ENCODE data around the gene PRSS21. TPM values are rescaled to one million over a fixed set of nuclear protein-coding genes. Genes with fewer than 3 reads are reported as not detected.

Gene PRSS21
- total RNA-seq, 1 donor from 2014 or later = not detected

- Mint-ChIP-seq H3K4me3 (ENCODE audit: low read depth) (no peak overlapping the region), H3K27ac (no peak overlapping the region), H3K36me3 (ENCODE audit: insufficient read depth) (no peaks in the 10 kb centered on the region), H3K9me3 (ENCODE audit: low read depth) (no peaks in the 10 kb centered on the region), H3K27me3 (peaks cover 11% of the 10 kb centered on the region), H3K4me1 (ENCODE audit: low read depth) (no peaks in the 10 kb centered on the region)
- no peak for TF ChIP-seq CTCF (IDR thresholded peaks at IDR 0.05; ENCODE audit: unreplicated experiment)
- no peak for DNase-seq (ENCODE audit: low spot score, unreplicated experiment)
Observed at GRCh38 chr16:2815299-2815771, 1.7 kb upstream of the PRSS21 start.

GRCh38 chr16:2817340-2818271 lies 569 bp downstream of the PRSS21 start:
- DNase-seq (ENCODE audit: low spot score, unreplicated experiment) = no peak
- Mint-ChIP-seq H3K36me3 (ENCODE audit: insufficient read depth) (no peaks in the 10 kb centered on the region), H3K27ac (no peak overlapping the region), H3K27me3 (no peaks in the 10 kb centered on the region), H3K4me1 (ENCODE audit: low read depth) (no peaks in the 10 kb centered on the region), H3K4me3 (ENCODE audit: low read depth) (no peak overlapping the region), H3K9me3 (ENCODE audit: low read depth) (no peaks in the 10 kb centered on the region)
- no peak for TF ChIP-seq CTCF (IDR thresholded peaks at IDR 0.05; ENCODE audit: unreplicated experiment)

GRCh38 chr16:2818272-2818876 lies 1.3 kb downstream of the PRSS21 start:
- H3K27me3 Mint-ChIP-seq = peaks cover 4% of the 10 kb centered on the region
- no peak for TF ChIP-seq CTCF (IDR thresholded peaks at IDR 0.05; ENCODE audit: unreplicated experiment)
- no peaks in the 10 kb centered on the region for H3K4me1 Mint-ChIP-seq (ENCODE audit: low read depth)
- H3K36me3 Mint-ChIP-seq (ENCODE audit: insufficient read depth) = no peaks in the 10 kb centered on the region
- no peak overlapping the region for H3K4me3 Mint-ChIP-seq (ENCODE audit: low read depth)
- DNase-seq (ENCODE audit: low spot score, unreplicated experiment) = no peak
- no peak overlapping the region for H3K27ac Mint-ChIP-seq
- no peaks in the 10 kb centered on the region for H3K9me3 Mint-ChIP-seq (ENCODE audit: low read depth)

GRCh38 chr16:2819179-2819938 lies 2.3 kb downstream of the PRSS21 start:
- Mint-ChIP-seq H3K27me3 (peaks cover 4% of the 10 kb centered on the region), H3K4me3 (ENCODE audit: low read depth) (no peak overlapping the region), H3K4me1 (ENCODE audit: low read depth) (no peaks in the 10 kb centered on the region), H3K36me3 (ENCODE audit: insufficient read depth) (no peaks in the 10 kb centered on the region), H3K9me3 (ENCODE audit: low read depth) (no peaks in the 10 kb centered on the region), H3K27ac (no peak overlapping the region)
- no peak for TF ChIP-seq CTCF (IDR thresholded peaks at IDR 0.05; ENCODE audit: unreplicated experiment)
- no peak for DNase-seq (ENCODE audit: low spot score, unreplicated experiment)
